Measurements from ENCODE around the gene SH2B3. TPM values are rescaled to one million over a fixed set of nuclear protein-coding genes. Genes with fewer than 3 reads are reported as not detected.

The SH2B3 gene
- total RNA-seq, 1 experiment from 2014 or later = 12.1 TPM

DNA sequence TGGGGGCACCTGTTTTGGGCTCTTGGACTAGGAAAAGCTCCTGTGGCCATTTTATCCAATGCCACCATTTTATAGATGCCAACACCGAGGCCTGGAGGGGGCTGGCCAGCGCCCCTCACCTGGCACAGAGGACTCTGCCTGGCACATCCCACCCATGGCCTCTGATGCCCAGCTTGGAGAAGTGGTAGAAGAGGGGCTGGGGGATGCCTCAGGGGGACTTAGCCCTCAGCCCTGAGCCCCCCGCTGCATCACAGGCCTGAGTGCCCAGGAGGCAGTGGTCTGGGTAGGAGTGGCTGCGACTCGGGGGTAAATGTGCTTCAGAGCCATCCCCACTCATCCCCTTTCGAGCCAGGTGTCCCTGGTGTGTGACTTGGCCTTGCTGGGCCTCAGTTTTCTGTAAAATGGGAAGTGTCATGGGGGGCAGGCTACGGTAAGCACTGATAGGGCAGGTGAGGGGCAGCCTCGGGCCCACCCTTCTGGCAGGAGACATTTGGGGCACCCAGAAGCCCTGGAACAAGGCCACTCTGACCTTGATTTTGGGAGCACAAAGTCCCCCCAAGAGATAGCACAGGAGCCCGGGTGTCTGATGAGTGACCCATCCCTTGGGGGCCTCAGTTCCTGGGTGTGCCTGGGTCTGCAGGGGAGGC is 22.5 kb downstream of the SH2B3 start:
- no peak for DNase-seq (ENCODE audit: low spot score)

DNA sequence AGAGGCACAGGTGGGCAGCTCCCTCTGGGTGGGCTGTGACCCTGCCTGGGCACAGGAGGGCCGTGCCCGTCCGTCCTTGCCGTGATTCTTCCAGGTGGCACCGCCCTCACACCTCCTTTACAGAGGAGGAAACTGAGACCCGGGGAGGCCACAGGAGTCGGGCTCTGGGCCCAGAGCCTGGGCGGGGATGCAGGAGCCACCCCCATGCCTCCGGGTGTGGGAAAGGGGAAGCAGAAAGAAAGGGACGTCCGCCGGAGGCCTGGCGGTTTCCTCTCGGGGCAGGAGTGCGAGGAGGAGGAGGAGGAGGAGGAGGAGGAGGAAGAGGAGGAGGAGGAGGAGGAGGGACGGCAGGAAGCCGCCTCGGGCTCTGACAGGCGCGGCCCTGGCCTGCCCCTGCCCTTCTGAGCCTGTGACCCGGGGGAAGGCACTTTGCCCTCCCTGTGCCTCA is 23.0 kb downstream of the SH2B3 start:
- DNase-seq (ENCODE audit: low spot score) = no peak

DNA sequence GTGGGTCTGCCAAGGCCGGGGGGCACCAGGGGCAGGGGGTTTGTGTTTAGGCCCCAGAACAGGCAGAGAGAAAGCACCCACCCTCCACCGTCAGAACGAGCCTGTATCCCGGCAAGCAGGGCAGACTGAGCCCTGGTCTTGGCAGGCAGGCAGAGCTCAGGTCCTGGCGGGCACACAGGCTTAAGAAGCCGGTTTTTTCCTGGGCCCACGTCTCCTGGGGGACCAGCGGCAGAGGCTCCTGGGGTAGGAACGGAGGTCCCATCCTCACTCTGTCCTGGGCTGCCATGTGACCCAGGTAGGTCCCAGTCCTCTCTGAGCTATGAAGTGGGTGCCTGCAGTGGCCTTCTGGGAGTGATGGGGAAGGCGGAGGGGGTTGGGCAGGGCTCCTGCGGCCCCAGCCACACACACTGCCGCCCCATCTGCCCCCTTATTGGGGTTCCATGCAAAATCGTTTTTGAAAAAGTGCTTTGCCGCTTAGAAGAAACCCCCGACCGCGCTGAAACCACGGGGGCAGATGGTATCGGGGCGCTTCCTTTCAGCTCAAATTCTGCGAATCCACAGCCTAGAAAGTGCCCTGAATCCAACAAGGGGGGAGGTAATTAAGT is 24.2 kb downstream of the SH2B3 start:
- DNase-seq (ENCODE audit: low spot score) = no peak

DNA sequence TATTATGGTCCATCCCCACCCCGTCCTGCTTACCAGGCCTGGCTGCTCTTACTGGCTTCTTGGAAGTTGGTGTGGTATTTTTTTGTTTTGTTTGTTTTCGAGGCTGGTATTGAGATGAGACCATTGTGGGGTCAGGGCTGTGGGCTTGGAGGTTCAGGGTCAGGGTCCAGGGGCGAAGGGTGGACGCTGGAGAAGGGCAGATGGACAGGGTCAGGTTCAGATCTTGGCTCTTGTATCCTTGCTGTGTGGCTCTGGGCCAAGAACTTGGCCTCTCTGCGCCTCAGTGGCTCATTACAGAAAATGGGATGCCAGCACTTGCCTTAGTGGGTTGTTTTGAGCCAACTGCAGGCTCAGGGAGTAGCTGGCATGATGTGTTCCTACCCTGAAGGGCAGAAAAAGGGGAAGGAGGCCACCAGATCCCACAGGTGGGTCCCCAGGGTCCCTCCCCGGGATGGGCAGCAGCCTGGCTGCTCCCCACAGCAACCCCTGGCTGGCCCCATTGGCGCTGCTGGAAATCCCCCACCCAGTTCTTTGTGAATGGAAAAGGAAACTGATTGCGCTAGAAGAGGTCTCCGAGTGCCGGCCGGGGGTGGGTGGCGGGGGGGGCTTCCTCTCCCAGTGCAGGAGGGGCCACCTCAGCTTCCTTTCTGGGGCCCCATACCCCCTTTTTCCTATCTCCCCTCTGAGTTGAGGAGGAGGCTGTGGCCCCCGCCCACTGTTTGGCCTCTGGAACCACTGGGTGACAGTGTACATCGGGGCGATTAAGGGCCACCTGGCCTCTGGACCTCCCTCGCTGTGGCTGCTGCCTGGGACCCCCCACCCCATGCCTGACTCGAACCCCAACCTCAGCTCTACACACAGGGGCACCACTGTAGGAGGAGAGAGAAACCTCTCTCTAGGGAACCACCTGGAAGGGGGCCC is 25.0 kb downstream of the SH2B3 start:
- no peak for DNase-seq (ENCODE audit: low spot score)

DNA sequence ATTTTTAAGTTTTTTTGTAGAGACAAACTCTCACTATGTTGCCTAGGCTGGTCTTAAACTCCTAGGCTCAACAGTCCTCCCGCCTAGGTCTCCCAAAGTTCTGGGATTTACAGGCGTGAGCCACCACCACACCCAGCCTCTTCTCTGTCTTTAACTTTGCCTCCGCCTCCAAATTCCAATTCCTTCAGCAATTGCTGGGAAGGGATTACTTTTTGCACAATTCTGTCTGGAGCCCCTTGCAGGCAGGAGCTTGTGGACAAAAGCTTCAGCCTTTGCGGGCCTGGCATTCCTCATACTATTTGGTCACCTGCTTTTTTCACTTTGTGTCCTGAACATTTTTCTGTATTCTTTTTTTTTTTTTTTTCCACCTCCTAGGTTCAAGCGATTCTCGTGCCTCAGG is 26.0 kb downstream of the SH2B3 start:
- DNase-seq (ENCODE audit: low spot score) = no peak

DNA sequence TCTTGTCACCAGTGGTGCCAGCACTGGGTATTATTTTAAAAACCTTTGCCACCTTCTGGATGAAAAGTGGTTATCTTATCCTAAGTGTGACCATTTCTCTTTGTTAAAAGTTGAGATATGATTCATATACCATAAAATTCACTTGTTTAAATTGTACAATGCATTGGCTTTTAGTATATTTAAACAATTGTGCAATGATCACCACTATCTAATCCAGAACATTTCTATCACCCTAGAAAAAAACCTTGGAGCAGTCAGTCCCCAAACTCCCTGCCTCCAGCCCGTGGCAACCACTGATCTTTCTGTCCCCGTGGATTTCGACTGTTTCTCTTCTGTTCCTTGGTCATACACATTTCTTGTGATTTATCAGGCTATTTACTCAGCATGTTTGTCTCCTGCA is 28.3 kb downstream of the SH2B3 start:
- DNase-seq (ENCODE audit: low spot score) = no peak

DNA sequence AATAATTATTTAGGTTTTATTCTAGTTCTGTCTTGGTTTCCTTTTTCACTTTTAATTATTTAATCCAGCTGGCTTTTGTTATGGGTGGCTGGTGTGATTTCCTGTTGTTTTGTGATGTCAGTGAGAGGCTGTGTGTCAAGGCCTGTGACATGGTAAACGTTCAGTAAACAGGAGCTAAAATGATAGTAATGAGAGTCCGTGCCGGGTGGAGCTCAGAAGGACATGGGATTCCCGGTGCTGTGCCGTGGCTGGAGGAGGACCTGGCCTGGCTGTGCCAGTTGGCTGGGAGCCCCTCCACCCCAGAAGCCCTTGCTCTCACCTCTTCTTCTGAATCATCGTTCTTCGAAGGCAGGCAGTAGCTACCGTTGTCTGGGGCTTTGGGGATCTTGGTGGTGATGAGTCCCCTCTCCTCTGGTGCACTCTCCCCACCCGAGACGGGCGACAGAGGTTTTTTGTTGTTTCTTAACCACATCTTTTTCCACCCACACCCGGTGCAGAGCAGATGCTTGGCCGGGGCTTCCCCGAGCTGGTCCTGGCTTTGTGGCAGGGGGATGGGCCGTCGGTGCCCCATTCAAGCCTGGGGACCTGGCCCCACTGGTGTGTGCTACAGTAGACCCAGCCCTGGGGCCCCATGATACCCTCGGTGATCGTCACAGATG is 29.1 kb downstream of the SH2B3 start:
- DNase-seq (ENCODE audit: low spot score) = peak; percentile 43

DNA sequence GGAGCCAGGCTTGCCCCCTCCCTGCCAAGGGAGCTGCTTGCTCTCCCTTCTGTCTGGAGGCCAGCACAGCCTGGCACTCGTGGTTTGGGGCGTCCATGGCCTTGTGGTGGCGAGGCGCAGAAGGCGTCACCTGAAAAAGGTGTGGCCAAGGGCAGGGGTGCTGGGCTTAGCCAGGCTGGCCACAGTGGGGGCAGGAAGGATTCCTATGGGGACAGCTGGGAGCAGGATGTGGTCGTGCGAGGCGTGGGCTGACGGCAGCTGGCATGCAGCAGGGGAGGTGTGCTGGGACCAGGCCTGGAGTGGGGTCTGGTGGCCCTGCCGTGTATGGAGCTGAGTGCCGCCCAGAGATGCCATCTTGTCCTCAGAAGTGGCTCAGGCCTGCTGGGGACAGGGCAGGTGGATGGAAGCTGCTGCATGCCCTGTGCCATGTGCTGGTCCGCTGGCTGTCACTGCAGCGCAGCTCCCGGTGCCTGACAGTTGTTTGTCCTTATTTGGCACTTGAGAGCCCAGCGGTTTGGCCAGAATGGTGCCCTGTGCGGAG is 30.0 kb downstream of the SH2B3 start:
- DNase-seq (ENCODE audit: low spot score) = peak; percentile 57

DNA sequence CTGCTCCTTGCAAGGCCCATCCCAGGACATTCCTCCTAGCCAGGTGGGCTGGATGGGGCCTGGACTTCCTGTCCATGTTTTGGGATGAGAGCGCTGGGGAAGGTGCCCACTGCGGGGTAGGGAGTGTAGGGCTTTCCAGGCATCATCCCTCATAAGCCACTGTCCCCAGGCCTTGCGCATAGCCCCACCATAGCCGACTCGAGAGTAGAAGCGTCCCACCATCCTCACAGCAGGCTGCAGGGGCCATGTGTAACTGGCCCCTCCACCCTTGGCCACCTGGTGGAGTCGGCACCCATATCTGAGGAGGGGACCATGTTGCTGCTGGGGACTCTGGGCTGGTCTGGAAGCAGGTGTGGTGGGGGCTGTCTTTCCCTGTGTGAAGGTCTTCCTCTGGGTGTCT is 30.5 kb downstream of the SH2B3 start:
- DNase-seq (ENCODE audit: low spot score) = no peak

DNA sequence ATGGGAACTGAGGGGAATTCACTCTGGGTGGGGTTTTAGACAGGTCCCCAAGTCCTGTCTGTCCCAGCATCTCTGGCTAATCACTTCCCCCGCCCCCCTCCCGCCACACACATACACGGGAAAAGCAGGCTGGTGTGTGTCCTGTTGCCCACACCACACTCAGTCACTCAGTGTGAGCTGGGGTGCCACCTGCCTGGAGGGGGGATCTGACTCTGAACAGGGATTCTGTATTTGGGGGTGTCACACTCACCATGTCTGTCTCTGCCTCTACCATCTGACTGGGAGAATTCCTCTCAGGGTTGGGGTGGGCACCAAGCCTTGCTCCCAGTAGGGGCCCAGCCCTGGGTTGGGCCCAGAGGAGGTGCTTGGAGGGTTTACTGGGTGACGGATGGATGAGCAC is 31.1 kb downstream of the SH2B3 start:
- DNase-seq (ENCODE audit: low spot score) = no peak

DNA sequence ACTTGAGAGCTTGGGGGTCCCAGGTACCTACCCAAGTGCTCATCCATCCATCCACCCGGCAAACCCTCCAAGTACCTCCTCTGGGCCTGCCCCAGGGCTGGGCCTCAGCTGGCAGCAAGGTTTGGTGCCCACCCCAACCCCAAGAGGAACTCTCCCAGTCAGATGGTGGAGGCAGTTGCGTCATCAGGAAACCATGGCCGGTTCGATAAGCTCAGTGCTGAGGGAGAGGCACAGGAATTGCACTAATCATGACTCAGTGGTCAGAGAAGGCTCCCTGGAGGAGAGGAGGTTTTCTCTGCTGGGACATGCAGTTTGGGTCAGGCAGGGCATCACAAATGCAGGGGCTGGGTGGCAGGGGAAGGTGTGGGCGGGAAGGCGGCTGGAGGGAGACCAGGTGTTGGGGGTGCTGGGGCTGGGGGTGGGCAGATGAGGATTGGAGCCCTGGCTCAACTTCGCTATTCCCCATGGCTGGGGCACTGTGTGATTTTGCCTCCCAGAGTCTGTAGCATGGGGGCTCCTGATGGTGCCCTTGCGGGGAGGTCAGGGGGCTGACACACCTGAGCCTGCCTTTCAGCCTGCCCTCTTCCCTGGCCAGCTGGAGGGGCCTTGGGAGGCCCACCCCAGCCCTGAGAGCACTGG is 32.2 kb downstream of the SH2B3 start:
- no peak for DNase-seq (ENCODE audit: low spot score)

DNA sequence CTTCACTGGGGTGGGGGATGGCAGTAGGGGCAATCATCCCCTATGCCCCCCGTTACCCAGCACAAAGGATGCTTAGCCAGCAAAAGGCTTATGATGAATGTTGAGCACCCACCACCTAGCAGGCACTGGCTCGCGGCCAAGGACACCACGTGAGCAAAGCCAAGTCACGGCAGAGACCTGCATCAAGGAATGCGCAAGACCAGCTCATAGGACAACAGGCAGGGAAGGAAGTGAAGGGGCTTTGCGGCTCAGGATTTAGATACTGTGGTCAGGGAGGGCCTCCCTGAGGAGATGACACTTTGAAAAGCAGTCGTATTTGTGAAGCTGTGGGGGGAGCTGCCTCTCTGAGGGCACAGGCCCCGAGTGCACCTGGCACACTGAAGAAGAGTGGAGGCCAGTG is 32.8 kb downstream of the SH2B3 start:
- peak; percentile 69 for DNase-seq (ENCODE audit: low spot score)

DNA sequence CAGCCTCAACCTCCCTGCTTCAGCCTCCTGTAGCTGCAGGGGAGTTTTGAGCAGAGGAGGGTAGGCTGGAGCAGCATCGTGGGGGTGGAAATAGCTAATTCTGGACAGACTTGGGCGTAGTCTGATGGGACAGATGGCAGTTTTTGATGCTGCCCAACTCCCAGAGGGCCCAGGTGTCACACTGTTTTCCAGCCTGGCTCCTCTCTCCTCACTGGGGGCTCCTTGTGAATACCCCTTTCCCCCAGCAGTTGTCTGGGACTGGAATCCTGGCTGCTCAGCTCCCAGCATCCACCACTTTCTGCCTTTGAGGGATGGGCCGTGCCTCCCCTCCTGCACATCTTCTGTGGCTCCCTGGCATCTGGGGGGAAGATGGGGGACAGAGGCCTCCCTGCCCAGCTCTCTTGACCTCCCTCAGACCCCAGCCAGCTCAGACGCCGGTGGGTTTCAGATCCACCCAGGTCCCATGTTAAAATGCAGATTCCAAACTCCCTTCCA is 34.0 kb downstream of the SH2B3 start:
- DNase-seq (ENCODE audit: low spot score) = no peak

DNA sequence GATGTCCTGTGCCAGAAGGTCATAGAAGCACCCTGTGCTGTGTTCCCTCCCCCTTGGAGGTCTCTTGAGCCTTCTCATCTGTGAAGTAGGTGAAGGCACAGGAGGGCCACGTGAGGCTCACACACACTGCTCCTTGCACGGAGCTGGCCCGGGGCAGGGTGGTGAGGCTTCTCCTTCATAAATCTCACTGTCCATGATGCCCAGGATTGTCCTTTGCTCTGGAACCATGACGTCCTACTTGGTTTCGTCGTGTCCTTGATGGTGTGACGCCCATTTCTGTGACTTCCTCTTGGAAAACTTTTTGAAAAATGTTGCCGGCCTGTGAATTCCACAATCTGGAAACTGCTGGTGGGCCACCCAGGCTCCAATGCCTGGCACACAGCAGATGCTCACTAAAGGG is 34.4 kb downstream of the SH2B3 start:
- DNase-seq (ENCODE audit: low spot score) = no peak

DNA sequence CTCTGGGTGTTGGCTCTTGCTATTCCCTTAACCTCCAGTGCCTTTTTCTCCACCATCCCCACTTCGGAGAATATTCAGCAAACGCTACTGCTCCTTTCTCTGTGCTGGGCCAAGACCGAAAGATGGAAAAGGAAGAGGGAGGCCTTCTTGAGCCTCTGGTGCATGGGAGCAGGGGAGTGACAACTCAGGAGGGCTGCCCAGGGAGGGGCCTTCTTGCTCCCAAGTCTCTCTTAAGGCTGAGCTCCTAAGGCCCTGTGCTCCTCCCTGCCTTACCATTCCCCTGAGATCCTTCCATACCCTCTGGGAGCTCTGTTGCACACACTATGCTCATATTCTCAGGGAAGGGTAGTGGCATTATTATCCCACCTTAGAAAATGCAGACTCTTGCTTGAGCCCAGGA is 34.9 kb downstream of the SH2B3 start:
- DNase-seq (ENCODE audit: low spot score) = no peak

DNA sequence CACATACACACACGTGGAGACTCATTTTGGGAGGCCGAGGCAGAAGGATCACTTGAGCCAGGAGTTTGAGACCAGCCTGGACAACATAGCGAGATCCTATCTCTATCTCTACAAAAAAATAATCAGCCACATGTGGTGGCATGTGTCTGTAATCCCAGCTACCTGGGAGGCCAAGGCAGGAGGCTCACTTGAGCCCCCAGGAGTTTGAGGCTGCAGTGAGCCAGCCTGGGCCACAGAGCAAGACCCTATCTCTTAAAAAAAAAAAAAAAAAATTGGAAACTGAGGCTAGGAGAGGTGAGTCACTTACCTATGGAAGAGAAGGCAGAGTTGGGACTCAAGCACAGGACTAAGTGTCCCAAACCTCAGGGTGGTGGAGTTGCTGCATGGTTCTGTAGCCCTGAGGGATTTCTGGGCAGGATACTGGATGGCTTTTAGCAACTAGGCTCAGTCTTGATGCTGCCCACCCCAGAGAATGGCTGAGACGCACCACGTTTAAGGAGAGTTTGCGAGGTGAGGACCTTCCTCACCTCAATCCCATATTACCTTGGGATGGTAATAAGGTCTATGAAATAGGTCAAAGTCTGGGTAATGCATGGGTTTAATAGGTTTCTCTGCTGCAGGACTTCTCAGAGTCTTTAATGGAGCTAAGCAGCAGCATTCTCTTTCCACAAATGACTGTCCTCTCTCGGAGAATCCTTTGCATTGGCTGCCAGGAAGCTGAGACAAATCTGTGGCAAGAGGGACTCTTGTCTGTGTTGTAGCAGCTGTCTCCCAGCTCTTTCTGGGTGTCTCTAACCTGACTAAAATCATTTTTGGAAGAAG is 35.6 kb downstream of the SH2B3 start:
- DNase-seq (ENCODE audit: low spot score) = no peak

DNA sequence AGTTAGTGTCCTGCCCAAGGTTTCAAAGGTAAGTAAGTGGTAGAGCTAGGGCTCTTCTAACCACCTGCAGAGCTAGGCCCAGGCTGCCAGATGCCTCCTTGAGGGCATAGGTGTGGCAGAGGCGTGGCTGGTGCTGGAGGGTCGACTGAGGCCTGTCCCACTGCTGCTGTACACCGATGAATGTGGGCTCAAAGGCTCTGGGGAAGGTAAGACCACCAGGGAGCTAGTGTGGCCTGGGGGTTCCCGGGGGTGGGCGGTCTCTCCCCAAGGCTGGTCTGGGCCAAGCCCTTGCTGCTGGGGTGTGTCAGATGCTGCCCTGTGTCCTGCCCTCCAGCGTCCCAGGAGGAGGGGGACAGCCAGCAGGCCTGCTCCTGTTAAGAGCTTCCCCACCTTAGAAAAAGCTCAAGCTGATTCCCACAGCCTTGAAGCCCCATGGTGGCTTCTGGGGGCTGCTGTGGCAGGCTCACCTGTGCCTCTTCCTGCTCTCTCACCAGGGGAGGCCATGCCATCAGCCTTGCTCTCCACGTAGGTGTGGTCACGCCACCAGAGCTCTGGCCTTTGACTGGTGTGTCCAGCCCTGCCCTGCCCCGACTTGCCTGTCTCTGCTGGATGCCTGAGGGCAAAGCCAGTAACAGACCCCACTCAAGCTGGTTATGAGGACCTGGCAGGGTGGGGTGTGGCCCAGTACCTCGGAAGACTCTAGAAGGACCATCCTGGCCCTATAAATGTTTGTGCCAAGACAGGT is 36.8 kb downstream of the SH2B3 start:
- no peak for DNase-seq (ENCODE audit: low spot score)

DNA sequence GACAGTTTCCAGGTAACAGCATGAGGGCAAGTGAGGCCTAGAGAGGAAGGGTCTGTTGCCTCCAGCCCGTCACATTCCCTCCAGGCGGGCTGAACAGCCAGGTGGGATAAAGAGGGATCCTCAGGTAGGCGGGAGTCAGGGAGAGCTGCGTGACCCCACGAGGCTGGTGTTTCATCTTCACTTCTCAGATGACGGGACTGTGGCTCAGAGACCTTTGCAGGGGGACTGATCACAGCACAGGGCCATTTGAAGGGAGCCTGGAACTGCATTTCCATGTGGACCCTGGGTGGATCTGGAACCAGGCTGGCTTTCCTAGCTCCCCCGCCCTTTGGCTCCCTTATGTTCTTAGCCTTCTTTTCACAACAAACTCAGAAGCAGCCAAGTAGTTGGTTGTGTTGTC is 37.4 kb downstream of the SH2B3 start:
- DNase-seq (ENCODE audit: low spot score) = no peak

DNA sequence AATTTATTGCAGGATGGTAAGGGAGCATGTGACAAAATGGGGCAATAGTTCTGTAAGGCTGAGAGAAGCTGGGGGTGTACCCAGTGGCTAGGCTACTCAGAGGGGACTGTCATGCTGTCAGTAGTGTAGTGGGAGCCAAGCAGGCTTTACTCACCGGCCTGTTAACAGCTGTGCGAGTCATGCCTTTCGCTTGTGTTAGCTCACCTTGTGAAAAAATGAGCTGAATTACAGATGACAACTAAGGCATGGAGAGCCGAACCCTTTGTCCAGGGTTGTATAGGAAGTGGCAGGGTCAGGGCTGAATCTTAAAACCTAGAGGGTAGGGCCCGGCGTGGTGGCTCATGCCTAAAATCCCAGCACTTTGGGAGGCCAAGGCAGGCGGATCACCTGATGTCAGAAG is 37.9 kb downstream of the SH2B3 start:
- no peak for DNase-seq (ENCODE audit: low spot score)

Measured in H4 (cell line).